HepG2 (cell line): ENCODE measurements around the gene LRRC10. TPM values are rescaled to one million over a fixed set of nuclear protein-coding genes. Genes with fewer than 3 reads are reported as not detected.

Experiments
- CBX2 ChIP-seq, 2 experiments: fragments of 200-600 bp in 1 of 2; sonication (generic); formaldehyde crosslinking in 1 of 2; IDR thresholded peaks; 2 replicates each; pipeline versions ENCODE4 v1.7.0 to v1.8.1; 2018 to 2022; ENCODE audit warnings: low read depth in 2 of 2, low read length in 1 of 2, mild to moderate bottlenecking in 1 of 2, missing genetic modification reagents in 1 of 2
- CSRNP2 ChIP-seq: sonication (generic); formaldehyde crosslinking; conservative IDR thresholded peaks from 2 replicates; pipeline ENCODE4 v1.8.0; 2022; ENCODE audit warnings: low read depth, missing genetic modification reagents
- FOXO1 ChIP-seq: sonication (generic); formaldehyde crosslinking; IDR thresholded peaks from 2 replicates; pipeline ENCODE4 v1.4.0; 2020; ENCODE audit warnings: missing genetic modification reagents
- MEF2D ChIP-seq: sonication (generic); formaldehyde crosslinking; IDR thresholded peaks from 2 replicates; pipeline ENCODE4 v1.5.1; 2020; ENCODE audit warnings: mild to moderate bottlenecking, missing genetic modification reagents
- NR2C2 ChIP-seq: sonication (generic); formaldehyde crosslinking; IDR thresholded peaks from 2 replicates; pipeline ENCODE4 v1.4.0; 2020; ENCODE audit warnings: missing genetic modification reagents, mild to moderate bottlenecking, moderate library complexity, borderline replicate concordance
- REL ChIP-seq: sonication (generic); formaldehyde crosslinking; conservative IDR thresholded peaks from 2 replicates; pipeline ENCODE4 v1.8.0; 2022; ENCODE audit warnings: mild to moderate bottlenecking, missing genetic modification reagents, moderate library complexity
- ZBTB40 ChIP-seq, 2 experiments: fragments of 450-650 bp in 1 of 2; sonication (generic) in 1 of 2; formaldehyde crosslinking in 1 of 2; IDR thresholded peaks; 2 replicates each; pipeline versions ENCODE4 v1.6.1 to v1.8.0; 2016 to 2022; ENCODE audit warnings: antibody characterized with exemption in 1 of 2, mild to moderate bottlenecking in 1 of 2, missing genetic modification reagents in 1 of 2
- ZBTB43 ChIP-seq: sonication (generic); formaldehyde crosslinking; conservative IDR thresholded peaks from 2 replicates; pipeline ENCODE4 v1.4.0; 2020; ENCODE audit warnings: missing genetic modification reagents
- ZNF441 ChIP-seq: sonication (generic); formaldehyde crosslinking; IDR thresholded peaks from 2 replicates; pipeline ENCODE4 v1.7.0; 2021; ENCODE audit warnings: missing genetic modification reagents, borderline replicate concordance
- ZNF468 ChIP-seq: sonication (generic); formaldehyde crosslinking; IDR thresholded peaks from 2 replicates; pipeline ENCODE4 v1.8.0; 2022; ENCODE audit warnings: mild to moderate bottlenecking, moderate library complexity, missing genetic modification reagents
- ZNF512 ChIP-seq: sonication (generic); formaldehyde crosslinking; IDR thresholded peaks from 2 replicates; pipeline ENCODE4 v1.4.0; 2020; ENCODE audit warnings: mild to moderate bottlenecking, missing genetic modification reagents
- ZNF619 ChIP-seq: sonication (generic); formaldehyde crosslinking; IDR thresholded peaks from 2 replicates; pipeline ENCODE4 v1.4.0; 2020; ENCODE audit warnings: mild to moderate bottlenecking, missing genetic modification reagents
- ZNF816 ChIP-seq: sonication (generic); formaldehyde crosslinking; IDR thresholded peaks from 2 replicates; pipeline ENCODE4 v1.8.0; 2022; ENCODE audit warnings: missing genetic modification reagents, mild to moderate bottlenecking, borderline replicate concordance
- polyA plus RNA-seq, 8 experiments: library from polyadenylated mRNA; depleted of rRNA in 3 of 8; stranded (reverse) in 7 of 8; unstranded in 1 of 8; fragments of >200 nt; fragmentation: Illumina TruSeq in 4 of 8; extraction: Trizol in 4 of 8; gene quantifications; 2 replicates each; pipeline versions ENCODE4 v1.2.1 to v1.2.3, GENCODE V29; 2011 to 2016; ENCODE audit warnings: low read depth in 4 of 8, missing spikeins in 1 of 8, mixed read lengths in 1 of 8; ENCODE audit not compliant: insufficient read depth in 1 of 8
- total RNA-seq, 5 experiments: library from RNA; depleted of rRNA; stranded (reverse); fragments of >200 nt; fragmentation: Illumina TruSeq; extraction: Trizol; gene quantifications; 2 replicates each; pipeline ENCODE4 v1.2.3, GENCODE V29; 2016; ENCODE audit warnings: low read depth in 1 of 5

Gene LRRC10
- total and polyA plus RNA-seq, 2 of the 13 experiments (the other 11 are each of a cell fraction or from before 2014, with no cell fraction given), result not detected

- no peak for TF ChIP-seq ZBTB40 (IDR thresholded peaks at IDR 0.05)
- TF ChIP-seq ZBTB40 (CRISPR knock-in tag; IDR thresholded peaks at IDR 0.05), result peak; percentile 93; the same call in 1 of the 2 replicates
- no peak for TF ChIP-seq REL (CRISPR knock-in tag)
- 0 out of 2 replicates have a peak, but pooled peaks have one; percentile 61 for TF ChIP-seq ZNF619 (CRISPR knock-in tag)
- no peak for TF ChIP-seq ZNF816 (CRISPR knock-in tag)
- peak; percentile 89 for TF ChIP-seq MEF2D
- TF ChIP-seq ZNF441, result peak; percentile 83; the same call in 1 of the 2 replicates
- TF ChIP-seq ZNF512, result no peak
- TF ChIP-seq CSRNP2 (CRISPR knock-in tag), result no peak
- TF ChIP-seq CBX2 (IDR thresholded peaks at IDR 0.05; ENCODE audit: low read depth, low read length), result no peak
- no peak for TF ChIP-seq CBX2 (CRISPR knock-in tag; IDR thresholded peaks at IDR 0.05; ENCODE audit: low read depth)
- TF ChIP-seq NR2C2 (CRISPR knock-in tag), result peak; percentile 85; the same call in 1 of the 2 replicates
- TF ChIP-seq ZNF468, result peak; percentile 93; the same call in 1 of the 2 replicates
- TF ChIP-seq FOXO1, result peak; percentile 70; the same call in 1 of the 2 replicates
- peak; percentile 64 for TF ChIP-seq ZBTB43 (CRISPR knock-in tag)
Measured at GRCh38 chr12:69585189-69586062, 25.3 kb downstream of the LRRC10 start, which contains the start of gene CCT2 (continued).
